ENCODE results near the gene PBX1. TPM values are rescaled to one million over a fixed set of nuclear protein-coding genes. Genes with fewer than 3 reads are reported as not detected.

Gene PBX1
- polyA plus RNA-seq, 1 donor (not counting 4 experiments of a cell fraction or from before 2014, with no cell fraction given): 2.2 TPM

GRCh38 chr1:164781972-164782371, 223.0 kb downstream of the PBX1 start:
- Histone ChIP-seq H3K4me1 (ENCODE audit: control insufficient read depth, extremely low read depth, insufficient read depth, low read length) (peaks cover 12% of the 10 kb centered on the region), H3K79me2 (ENCODE audit: control insufficient read depth, insufficient read depth, low read length) (no peaks in the 10 kb centered on the region), H4K20me1 (ENCODE audit: control insufficient read depth, extremely low read depth, insufficient read depth, low read length) (no peaks in the 10 kb centered on the region), H3K36me3 (ENCODE audit: control insufficient read depth in 2 of 2, extremely low read depth in 1 of 2, insufficient read depth in 2 of 2, low read length in 2 of 2) (no peaks in the 10 kb centered on the region), H3K9ac (ENCODE audit: control insufficient read depth, extremely low read depth, insufficient read depth, low read length) (no peak overlapping the region), H3K27ac (ENCODE audit: control insufficient read depth, insufficient read depth, low read length) (no peak overlapping the region), H3K4me3 (ENCODE audit: control insufficient read depth in 2 of 3, extremely low read depth in 1 of 3, insufficient read depth in 2 of 3, low read depth in 1 of 3, low read length in 3 of 3) (no peak overlapping the region), H3K27me3 (ENCODE audit: control insufficient read depth, extremely low read depth, insufficient read depth, low read length) (no peaks in the 10 kb centered on the region), H2AFZ (ENCODE audit: control insufficient read depth, low read length) (no peak overlapping the region), H3K4me2 (ENCODE audit: control insufficient read depth, extremely low read depth, insufficient read depth, low read depth, low read length) (no peak overlapping the region), H3K9me1 (ENCODE audit: control insufficient read depth, extremely low read depth, insufficient read depth, low read length) (no peaks in the 10 kb centered on the region), H3K9me3 (ENCODE audit: control insufficient read depth, low read depth, low read length) (no peaks in the 10 kb centered on the region)
- dilution Hi-C loops (cut with MboI; ENCODE audit: extremely low pct_ligation_motif_present, low sequenced_read_pairs): no loop called here
- FAIRE-seq: no peak
- TF ChIP-seq CTCF (optimal IDR thresholded peaks at IDR 0.05 in 1 of 3, IDR thresholded peaks at IDR 0.05 in 1 of 3, conservative IDR thresholded peaks at IDR 0.05 in 1 of 3; ENCODE audit: extremely low read depth in 1 of 3, insufficient read depth in 2 of 3, low read length in 3 of 3): no peak
- no peak for TF ChIP-seq EZH2 (IDR thresholded peaks at IDR 0.05; ENCODE audit: low read length)
- no peak for DNase-seq (ENCODE audit: low read depth, low spot score)

- TF ChIP-seq EZH2 (IDR thresholded peaks at IDR 0.05; ENCODE audit: low read length) (no peak), CTCF (optimal IDR thresholded peaks at IDR 0.05 in 1 of 3, IDR thresholded peaks at IDR 0.05 in 1 of 3, conservative IDR thresholded peaks at IDR 0.05 in 1 of 3; ENCODE audit: extremely low read depth in 1 of 3, insufficient read depth in 2 of 3, low read length in 3 of 3) (no peak)
- Histone ChIP-seq H3K4me2 (ENCODE audit: control insufficient read depth, extremely low read depth, insufficient read depth, low read depth, low read length) (no peak overlapping the region), H3K9me1 (ENCODE audit: control insufficient read depth, extremely low read depth, insufficient read depth, low read length) (no peaks in the 10 kb centered on the region), H3K9ac (ENCODE audit: control insufficient read depth, extremely low read depth, insufficient read depth, low read length) (no peak overlapping the region), H2AFZ (ENCODE audit: control insufficient read depth, low read length) (no peak overlapping the region), H3K27ac (ENCODE audit: control insufficient read depth, insufficient read depth, low read length) (no peak overlapping the region), H3K27me3 (ENCODE audit: control insufficient read depth, extremely low read depth, insufficient read depth, low read length) (no peaks in the 10 kb centered on the region), H3K4me1 (ENCODE audit: control insufficient read depth, extremely low read depth, insufficient read depth, low read length) (peaks cover 17% of the 10 kb centered on the region), H3K9me3 (ENCODE audit: control insufficient read depth, low read depth, low read length) (no peaks in the 10 kb centered on the region), H4K20me1 (ENCODE audit: control insufficient read depth, extremely low read depth, insufficient read depth, low read length) (no peaks in the 10 kb centered on the region), H3K36me3 (ENCODE audit: control insufficient read depth in 2 of 2, extremely low read depth in 1 of 2, insufficient read depth in 2 of 2, low read length in 2 of 2) (no peaks in the 10 kb centered on the region), H3K4me3 (ENCODE audit: control insufficient read depth in 2 of 3, extremely low read depth in 1 of 3, insufficient read depth in 2 of 3, low read depth in 1 of 3, low read length in 3 of 3) (no peak overlapping the region), H3K79me2 (ENCODE audit: control insufficient read depth, insufficient read depth, low read length) (no peaks in the 10 kb centered on the region)
- dilution Hi-C loops (cut with MboI; ENCODE audit: extremely low pct_ligation_motif_present, low sequenced_read_pairs): no loop called here
- FAIRE-seq (no peak), DNase-seq (ENCODE audit: low read depth, low spot score) (no peak)
These were observed 225.0 kb downstream of the PBX1 start for GRCh38 chr1:164783778-164784555.
